Tibial nerve (tissue), 4 donors: ENCODE results near the gene CD14.

Experiments used
- CTCF ChIP-seq, 5 experiments: fragments of 200-600 bp in 3 of 5; fragments of 450-650 bp in 2 of 5; sonication (generic) in 3 of 5; IDR thresholded peaks; one replicate each; pipeline ENCODE4 v1.5.1; 2016 to 2019; ENCODE audit warnings: antibody characterized with exemption in 5 of 5, mild to moderate bottlenecking in 3 of 5, moderate library complexity in 2 of 5
- EP300 ChIP-seq, 2 donors: sonication (generic); formaldehyde crosslinking; IDR thresholded peaks; one replicate each; pipeline ENCODE4 v1.6.1; 2017; ENCODE audit warnings: antibody characterized with exemption in 2 of 2, mild to moderate bottlenecking in 1 of 2

- TF ChIP-seq EP300 (IDR thresholded peaks at IDR 0.05), result no peak
- TF ChIP-seq CTCF (IDR thresholded peaks at IDR 0.05), result no peak
These were observed 41.1 kb downstream of the CD14 start for GRCh38 chr5:140591747-140592372.
